DOHH2 (cell line): ENCODE data around the gene MAP2K5.

Experiments used
- H3F3A ChIP-seq: fragments of 200-600 bp; sonication (generic), shearing (Covaris generic); 2 replicates; pipeline ENCODE4 v1.6.0; 2016; ENCODE audit warnings: antibody characterized with exemption, mild to moderate bottlenecking; ENCODE audit not compliant: control insufficient read depth, insufficient read depth
- H3K27ac ChIP-seq: fragments of 200-600 bp; sonication (generic); 2 replicates; pipeline ENCODE4 v1.5.1; 2014; ENCODE audit warnings: low read depth, mild to moderate bottlenecking, low read length, moderate library complexity
- H3K27me3 ChIP-seq: fragments of 200-600 bp; sonication (generic); 2 replicates; pipeline ENCODE4 v1.6.1; 2014; ENCODE audit warnings: mild to moderate bottlenecking, low read length, mixed read lengths; ENCODE audit not compliant: control insufficient read depth
- H3K36me3 ChIP-seq: fragments of 200-600 bp; sonication (generic); 2 replicates; pipeline ENCODE4 v1.6.1; 2014; ENCODE audit warnings: mild to moderate bottlenecking, low read length, moderate library complexity, mixed read lengths; ENCODE audit not compliant: control insufficient read depth
- H3K4me1 ChIP-seq: fragments of 200-600 bp; sonication (generic); 2 replicates; pipeline ENCODE4 v1.6.1; 2014; ENCODE audit warnings: mild to moderate bottlenecking, low read length, mixed read lengths; ENCODE audit not compliant: control insufficient read depth
- H3K4me2 ChIP-seq: fragments of 200-600 bp; sonication (generic); 2 replicates; pipeline ENCODE4 v1.6.0; 2014; ENCODE audit warnings: mild to moderate bottlenecking, low read length, moderate library complexity
- H3K4me3 ChIP-seq: fragments of 200-600 bp; sonication (generic); 2 replicates; pipeline ENCODE4 v1.5.1; 2014; ENCODE audit warnings: mild to moderate bottlenecking, low read length, mixed read lengths
- H3K79me2 ChIP-seq: fragments of 200-600 bp; sonication (generic); 2 replicates; pipeline ENCODE4 v1.6.1; 2014; ENCODE audit warnings: mild to moderate bottlenecking, low read length, mixed read lengths; ENCODE audit not compliant: control insufficient read depth
- H3K9me2 ChIP-seq: fragments of 200-600 bp; sonication (generic); replicated peaks from 2 replicates; pipeline ENCODE4 v1.6.1; 2014; ENCODE audit warnings: mild to moderate bottlenecking, low read length, mixed read lengths; ENCODE audit not compliant: control insufficient read depth
- H3K9me3 ChIP-seq: fragments of 200-600 bp; sonication (generic); 2 replicates; pipeline ENCODE4 v1.6.1; 2014; ENCODE audit warnings: antibody characterized with exemption, low read length, mixed read lengths; ENCODE audit not compliant: control insufficient read depth, insufficient read depth
- H4K20me1 ChIP-seq: fragments of 200-600 bp; sonication (generic); 2 replicates; pipeline ENCODE4 v1.6.0; 2014; ENCODE audit warnings: low read depth, mild to moderate bottlenecking, antibody characterized with exemption, low read length, moderate library complexity; ENCODE audit not compliant: control insufficient read depth, insufficient read depth
- EZH2phosphoT487 ChIP-seq: fragments of 200-600 bp; sonication (generic); IDR thresholded peaks from 2 replicates; pipeline ENCODE4 v1.6.1; 2017; ENCODE audit warnings: borderline replicate concordance, mild to moderate bottlenecking, antibody characterized with exemption, low read length, moderate library complexity, mixed read lengths
- TF ChIP-seq, protein P1 (sequence below): fragments of 200-600 bp; sonication (generic); IDR thresholded peaks from one replicate; pipeline ENCODE4 v1.5.1; 2014; ENCODE audit warnings: antibody characterized with exemption, mild to moderate bottlenecking, low read depth, low read length; ENCODE audit not compliant: poor library complexity, severe bottlenecking

MAP2K5 gene

DNA sequence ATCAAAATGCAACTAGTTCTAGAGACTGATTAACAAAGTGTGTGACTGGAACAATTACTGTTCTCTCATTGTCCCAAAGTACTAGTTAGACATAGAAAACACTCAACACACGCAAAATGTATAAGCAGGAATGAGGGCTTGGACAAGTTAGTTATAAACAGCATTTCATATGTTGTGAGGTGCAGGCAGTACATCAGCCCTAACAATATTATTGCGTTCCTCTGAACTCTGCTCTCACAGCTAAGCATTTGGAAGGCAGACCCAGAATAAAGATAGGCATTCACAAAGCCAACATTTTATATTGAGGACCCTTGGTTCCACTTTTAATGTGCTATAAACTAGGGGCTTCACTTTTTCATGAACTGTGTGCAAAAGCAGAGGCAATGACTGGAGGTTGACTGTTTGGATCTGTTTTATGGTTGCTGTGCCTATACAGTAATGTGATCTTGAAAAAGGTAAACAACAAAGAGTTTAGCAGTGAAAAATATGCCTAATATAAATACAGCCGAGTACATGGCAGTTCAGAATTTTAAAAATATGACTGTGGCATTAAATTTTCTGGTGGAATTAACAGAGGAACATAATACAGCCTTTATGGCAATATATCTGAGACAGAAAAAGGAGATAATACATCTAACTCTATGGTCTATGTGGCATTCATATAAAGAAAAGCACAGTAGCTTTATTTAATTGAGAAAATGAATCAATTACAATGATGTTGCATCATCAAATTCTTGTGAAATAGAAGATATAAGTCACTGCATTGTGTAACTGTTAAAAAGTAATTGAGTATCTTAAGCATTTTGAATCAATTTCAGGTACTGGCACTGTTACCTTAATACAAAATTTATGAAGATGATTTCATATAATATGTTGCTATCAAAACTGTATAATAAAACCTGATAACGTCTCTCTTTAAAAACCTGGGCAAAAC, 202.8 kb downstream of the MAP2K5 start:
- Histone ChIP-seq H3K4me1 (peaks cover 29% of the 10 kb centered on the region), H3K9me2 (no peaks in the 10 kb centered on the region), H3K36me3 (no peaks in the 10 kb centered on the region), H3K27ac (no peak overlapping the region), H3F3A (no peaks in the 10 kb centered on the region), H3K27me3 (no peaks in the 10 kb centered on the region), H4K20me1 (no peaks in the 10 kb centered on the region), H3K79me2 (no peaks in the 10 kb centered on the region), H3K9me3 (no peaks in the 10 kb centered on the region), H3K4me3 (no peak overlapping the region), H3K4me2 (no peak overlapping the region)
- TF ChIP-seq, protein P1, sequence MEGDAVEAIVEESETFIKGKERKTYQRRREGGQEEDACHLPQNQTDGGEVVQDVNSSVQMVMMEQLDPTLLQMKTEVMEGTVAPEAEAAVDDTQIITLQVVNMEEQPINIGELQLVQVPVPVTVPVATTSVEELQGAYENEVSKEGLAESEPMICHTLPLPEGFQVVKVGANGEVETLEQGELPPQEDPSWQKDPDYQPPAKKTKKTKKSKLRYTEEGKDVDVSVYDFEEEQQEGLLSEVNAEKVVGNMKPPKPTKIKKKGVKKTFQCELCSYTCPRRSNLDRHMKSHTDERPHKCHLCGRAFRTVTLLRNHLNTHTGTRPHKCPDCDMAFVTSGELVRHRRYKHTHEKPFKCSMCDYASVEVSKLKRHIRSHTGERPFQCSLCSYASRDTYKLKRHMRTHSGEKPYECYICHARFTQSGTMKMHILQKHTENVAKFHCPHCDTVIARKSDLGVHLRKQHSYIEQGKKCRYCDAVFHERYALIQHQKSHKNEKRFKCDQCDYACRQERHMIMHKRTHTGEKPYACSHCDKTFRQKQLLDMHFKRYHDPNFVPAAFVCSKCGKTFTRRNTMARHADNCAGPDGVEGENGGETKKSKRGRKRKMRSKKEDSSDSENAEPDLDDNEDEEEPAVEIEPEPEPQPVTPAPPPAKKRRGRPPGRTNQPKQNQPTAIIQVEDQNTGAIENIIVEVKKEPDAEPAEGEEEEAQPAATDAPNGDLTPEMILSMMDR, result no peak
- TF ChIP-seq EZH2phosphoT487, result no peak

GRCh38 chr15:67746022-67746421, 203.5 kb downstream of the MAP2K5 start:
- Histone ChIP-seq H3K4me3 (no peak overlapping the region), H3F3A (no peaks in the 10 kb centered on the region), H3K79me2 (no peaks in the 10 kb centered on the region), H3K4me1 (peaks cover 36% of the 10 kb centered on the region), H4K20me1 (no peaks in the 10 kb centered on the region), H3K27me3 (no peaks in the 10 kb centered on the region), H3K27ac (no peak overlapping the region), H3K9me2 (no peaks in the 10 kb centered on the region), H3K9me3 (no peaks in the 10 kb centered on the region), H3K36me3 (no peaks in the 10 kb centered on the region), H3K4me2 (no peak overlapping the region)
- TF ChIP-seq, protein P1, result no peak
- TF ChIP-seq EZH2phosphoT487, result no peak

GRCh38 chr15:67746450-67746849, 203.9 kb downstream of the MAP2K5 start:
- Histone ChIP-seq H3K4me2 (no peak overlapping the region), H4K20me1 (no peaks in the 10 kb centered on the region), H3K36me3 (no peaks in the 10 kb centered on the region), H3K4me3 (no peak overlapping the region), H3K9me3 (no peaks in the 10 kb centered on the region), H3K79me2 (no peaks in the 10 kb centered on the region), H3F3A (no peaks in the 10 kb centered on the region), H3K4me1 (peaks cover 38% of the 10 kb centered on the region), H3K9me2 (no peaks in the 10 kb centered on the region), H3K27ac (no peak overlapping the region), H3K27me3 (no peaks in the 10 kb centered on the region)
- TF ChIP-seq EZH2phosphoT487, result no peak
- TF ChIP-seq, protein P1, result no peak
